Ureter (tissue), 1 donor: Measurements from ENCODE around the gene LYPD4. TPM values are rescaled to one million over a fixed set of nuclear protein-coding genes. Genes with fewer than 3 reads are reported as not detected.

ENCODE experiments used
- DNase-seq: peaks from one replicate; pipeline ENCODE4 v3.0.0-alpha.2; 2020; ENCODE audit warnings: low spot score
- total RNA-seq: library from RNA; stranded (reverse); gene quantifications from one replicate; pipeline ENCODE4 v1.2.4, GENCODE V29; 2023
- donor health status: DM: yes; HTN: yes; CAD: no.

Gene LYPD4, protein sequence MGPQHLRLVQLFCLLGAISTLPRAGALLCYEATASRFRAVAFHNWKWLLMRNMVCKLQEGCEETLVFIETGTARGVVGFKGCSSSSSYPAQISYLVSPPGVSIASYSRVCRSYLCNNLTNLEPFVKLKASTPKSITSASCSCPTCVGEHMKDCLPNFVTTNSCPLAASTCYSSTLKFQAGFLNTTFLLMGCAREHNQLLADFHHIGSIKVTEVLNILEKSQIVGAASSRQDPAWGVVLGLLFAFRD
- not detected for total RNA-seq

DNA sequence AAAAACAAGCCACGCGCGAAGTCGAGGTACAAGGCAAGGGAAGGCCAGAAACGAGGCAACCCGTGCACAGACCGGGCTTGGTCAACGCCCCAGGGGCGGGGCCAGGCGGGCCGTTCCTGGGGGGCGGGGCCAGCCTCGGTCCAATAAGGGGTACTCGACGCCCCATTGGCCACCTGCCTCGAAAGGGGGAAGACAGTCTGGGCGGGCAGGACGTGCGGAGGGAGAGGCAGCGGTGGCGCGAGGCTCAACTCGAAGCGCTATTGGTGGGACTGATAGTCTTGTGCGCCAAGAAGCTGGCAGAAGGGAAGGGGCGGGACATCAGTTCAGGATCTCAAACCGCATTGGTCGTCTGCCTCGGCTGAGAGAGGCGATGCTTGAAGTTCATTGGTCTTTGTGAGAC lies at the start of gene LYPD4:
Gene LYPD4, minus strand, starts transcription at position 83 of the 400 bp plus-strand sequence. CDS start 5,398 bp downstream, outside the sequence.
- DNase-seq: no peak

DNA sequence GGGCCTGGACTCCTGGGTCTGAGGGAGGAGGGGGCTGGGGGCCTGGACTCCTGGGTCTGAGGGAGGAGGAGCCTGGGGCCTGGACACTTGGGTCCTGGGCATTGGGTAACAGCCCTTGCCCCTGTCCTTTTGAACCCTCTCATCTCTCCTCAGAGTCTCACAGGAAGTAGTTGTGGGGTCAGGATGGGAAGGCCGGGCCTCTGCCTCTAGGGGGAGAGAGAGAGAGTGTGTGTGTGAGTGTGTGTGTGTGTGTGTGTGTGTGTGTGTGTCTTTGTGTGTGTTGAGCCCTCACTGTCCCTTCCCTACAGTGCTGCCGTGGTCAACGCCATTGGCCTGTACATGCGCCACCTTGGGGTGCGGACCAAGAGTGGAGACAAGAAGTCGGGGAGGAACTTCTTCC lies 49.4 kb upstream of the LYPD4 start:
- no peak for DNase-seq

DNA sequence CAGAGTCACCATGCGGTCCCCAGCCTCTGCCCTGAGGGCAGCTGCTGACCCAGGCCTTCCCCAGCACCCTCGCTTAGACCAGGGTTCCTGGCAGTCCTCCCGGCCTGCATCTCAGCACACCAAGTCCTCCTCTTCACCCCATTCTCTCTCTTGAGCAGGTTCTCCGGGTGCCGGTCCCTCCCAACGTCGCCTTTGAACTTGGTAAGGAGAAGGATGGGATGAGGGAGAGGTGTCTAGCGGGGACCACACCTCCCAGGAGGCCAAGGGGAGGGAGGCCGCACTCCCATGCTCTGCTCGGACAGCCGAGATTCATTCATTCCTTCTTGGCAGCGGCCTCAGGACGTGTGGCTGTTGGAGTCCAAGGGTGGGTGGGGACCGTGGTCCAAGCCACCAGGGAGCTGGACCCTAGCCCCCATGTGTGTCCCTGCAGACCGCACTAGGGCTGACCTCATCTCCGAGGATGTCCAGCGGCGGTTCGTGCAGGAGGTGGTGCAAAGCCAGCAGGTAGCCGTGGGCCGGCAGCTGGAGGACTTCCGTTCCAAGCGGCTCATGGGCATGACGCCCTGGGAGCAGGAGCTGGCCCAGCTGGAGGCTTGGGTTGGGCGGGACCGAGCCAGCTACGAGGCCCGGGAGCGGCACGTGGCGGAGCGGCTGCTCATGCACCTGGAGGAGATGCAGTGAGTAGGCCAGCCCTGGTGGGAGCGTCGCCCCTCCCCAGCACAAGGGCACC lies 47.9 kb upstream of the LYPD4 start:
- DNase-seq: no peak

DNA sequence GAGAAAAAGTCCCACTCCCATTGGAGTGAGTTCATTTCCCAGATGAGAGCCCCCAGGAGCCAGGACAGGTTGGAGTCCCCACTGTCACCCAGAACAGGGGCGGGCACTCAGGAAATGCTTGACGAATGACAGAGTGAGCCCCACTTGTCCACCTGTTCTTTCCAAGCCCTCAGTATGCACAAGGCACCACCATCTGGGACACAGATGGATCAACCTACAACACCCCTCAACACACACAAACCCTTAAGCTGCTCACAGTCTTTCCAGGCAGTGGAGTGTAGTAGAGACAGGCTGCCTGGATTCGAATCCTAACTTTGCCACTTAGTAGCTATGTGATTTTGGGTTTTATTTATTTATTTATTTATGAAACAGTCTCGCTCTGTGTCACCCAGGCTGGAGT lies 46.5 kb upstream of the LYPD4 start:
- DNase-seq: no peak

DNA sequence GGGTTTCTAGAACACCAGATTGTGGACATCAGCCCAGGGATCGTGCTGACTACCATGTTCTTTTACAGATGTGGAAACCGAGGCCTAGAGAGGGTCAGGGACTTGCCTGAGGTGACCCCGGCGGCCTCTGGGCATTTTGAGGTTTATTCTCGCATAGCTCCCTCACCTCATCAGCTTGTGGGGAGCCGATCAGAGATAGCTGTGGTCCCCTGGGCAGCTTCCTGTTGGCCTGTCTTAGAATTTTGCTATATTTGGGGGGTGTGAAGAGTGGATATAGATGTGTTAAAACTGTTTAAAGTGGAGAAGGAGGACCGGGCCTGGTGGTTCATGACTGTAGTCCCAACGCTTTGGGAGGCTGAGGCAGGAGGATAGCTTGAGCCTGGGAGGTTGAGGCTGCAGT lies 45.4 kb upstream of the LYPD4 start:
- no peak for DNase-seq

DNA sequence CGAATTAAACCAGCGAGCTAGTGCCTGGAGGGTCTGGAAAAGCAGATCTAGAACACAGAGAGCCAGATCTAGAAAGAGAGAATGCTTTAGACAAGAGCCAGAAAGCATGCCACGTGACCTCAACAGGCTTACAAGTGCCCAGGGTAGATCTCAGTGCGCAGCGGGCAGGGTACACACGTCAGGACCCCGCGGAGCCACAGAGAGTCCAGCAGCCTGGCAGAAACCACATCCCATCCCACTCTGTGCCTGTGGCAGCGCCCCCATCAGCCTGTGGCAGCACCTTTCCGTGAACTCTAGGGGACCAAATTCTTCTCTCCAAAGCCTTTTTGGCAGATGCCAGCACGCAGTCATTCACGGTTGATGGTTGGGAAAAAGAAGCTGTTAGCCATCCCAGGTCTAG lies 44.4 kb upstream of the LYPD4 start:
- DNase-seq: no peak

DNA sequence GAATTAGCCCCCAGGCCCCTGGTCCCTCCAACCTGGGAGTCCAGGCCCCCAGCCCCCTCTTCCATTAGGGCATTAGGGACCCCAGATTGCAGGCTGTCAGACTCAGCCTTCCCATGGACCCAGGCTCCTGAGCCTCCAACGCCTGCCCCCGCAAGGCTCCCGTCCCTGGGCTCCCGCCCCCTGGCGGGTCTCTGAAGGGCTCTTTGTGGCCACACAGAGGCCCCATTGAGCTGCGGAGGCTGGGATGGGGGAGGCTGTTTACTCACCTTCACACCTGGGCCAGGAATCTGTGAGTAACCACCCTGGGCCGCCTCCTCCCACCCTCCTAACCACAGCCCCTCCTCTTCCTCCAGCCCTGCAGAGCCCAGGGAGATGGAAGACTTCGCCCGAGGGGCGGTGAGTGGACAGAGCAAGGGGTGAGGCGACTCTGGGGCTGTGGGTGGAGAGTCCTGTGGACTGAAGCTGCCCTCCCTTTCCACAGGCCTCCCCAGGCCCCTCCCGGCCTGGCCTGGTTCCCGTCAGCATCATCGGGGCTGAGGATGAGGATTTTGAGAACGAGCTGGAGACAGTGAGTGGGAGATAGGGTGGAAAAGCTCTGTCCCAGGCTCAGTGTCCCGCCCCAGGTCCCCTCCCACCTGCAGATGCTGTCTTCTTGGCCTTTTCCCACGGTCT lies 43.4 kb upstream of the LYPD4 start:
- DNase-seq: no peak

DNA sequence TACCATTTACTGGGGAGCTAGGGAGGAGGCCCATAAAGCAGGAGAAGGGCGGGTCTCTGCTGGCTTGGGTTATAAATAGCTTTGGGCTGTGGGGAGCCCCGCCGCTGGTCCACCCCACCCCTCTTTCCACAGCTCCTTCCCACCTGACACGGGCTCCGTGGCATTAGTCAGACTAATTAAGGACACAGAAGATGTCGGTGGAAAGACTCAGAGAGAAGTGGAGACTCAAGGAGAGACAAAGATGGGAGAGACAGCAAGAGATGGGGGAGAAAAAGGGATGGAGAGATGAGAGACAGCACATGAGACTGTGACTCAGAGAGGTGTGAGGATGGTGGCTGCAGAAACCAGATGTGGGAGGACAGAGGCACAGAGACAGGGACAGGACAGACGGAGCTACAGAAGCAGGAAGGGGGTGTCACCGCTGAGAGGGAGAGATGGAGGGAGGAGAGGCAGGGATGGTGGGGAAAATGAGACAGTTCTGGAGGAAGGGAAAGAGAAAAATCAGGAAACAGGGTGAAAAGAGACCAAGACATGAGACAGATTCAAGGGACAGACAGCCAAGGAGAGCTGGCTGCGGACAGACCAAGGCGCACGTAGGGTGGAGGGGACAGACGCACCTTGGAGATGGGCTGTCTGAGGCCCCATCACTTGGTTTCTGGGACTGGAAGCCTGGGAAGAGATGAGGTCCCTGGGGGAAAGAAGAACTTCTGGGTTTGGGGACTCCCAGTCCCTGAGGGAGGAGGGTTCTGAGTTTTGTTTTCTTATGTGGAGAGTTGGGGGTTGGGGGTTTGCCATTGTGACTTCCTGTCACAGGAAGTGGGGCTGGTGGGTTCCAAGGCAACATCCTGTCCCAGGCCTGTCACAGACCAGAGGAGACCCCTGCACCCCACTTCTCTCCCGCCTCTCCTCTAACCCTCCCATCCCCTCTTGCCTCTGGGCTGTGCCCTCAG lies 42.6 kb upstream of the LYPD4 start:
- no peak for DNase-seq

DNA sequence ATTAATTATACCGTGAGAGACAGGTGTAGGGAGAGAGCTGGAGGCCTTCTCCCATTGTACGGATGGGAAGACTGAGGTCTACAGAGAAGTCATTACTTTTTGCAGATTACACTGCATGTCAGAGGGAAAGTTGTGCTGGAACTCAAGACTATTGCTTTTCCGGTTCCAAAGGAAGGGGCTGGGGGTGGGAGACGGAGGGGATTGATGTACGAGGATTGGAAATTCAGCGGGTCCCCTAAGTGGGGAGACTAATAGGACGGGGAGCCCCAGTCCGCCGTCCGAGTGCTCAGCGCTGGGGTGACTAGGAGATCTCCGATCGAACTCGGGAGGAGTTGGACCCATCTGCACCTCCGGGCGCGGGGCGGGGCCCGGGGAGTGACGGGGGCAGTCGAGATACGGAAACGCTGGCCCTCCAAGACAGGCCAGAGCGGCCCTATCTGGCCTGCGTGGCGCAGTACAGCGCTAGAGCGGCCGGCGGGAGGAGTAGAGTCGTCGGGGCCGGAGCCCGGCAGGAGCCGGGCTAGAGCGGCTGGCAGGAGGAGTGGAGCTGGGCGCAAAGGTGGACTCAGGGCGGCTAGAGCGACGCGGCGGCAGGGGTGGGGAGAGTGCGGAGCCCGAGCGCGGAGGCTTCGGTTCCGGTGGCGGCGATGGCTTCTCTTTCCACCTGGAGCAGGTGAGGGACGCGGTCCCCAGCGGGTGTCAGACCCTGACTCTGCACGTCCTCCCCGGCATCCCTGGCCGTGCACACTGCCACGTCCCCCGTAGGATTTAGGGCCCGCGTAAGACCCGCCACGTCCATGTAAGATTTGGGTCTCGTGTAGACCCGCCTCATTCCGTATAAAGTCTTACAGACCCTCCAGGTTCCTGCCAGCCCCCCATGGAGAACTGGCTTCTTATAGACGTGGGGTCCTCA lies 39.6 kb upstream of the LYPD4 start:
- DNase-seq: peak; percentile 94

DNA sequence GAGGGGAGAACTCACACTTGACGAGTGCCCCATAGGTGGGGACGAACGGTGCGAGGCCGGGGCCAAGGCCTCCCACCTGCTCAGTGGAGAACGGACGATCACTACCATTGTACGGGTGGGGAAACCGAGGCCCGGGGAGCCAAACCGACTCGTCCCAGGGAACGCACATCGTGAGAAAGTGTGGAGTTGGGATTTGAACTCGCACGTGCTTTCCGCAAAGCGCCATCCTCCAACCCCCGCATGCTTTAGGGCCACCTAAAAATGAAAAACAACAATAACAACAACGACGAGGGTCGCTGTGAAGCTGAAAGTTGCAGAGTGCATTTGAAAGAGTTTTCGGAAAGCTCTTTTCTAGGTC lies 39.0 kb upstream of the LYPD4 start:
- no peak for DNase-seq

DNA sequence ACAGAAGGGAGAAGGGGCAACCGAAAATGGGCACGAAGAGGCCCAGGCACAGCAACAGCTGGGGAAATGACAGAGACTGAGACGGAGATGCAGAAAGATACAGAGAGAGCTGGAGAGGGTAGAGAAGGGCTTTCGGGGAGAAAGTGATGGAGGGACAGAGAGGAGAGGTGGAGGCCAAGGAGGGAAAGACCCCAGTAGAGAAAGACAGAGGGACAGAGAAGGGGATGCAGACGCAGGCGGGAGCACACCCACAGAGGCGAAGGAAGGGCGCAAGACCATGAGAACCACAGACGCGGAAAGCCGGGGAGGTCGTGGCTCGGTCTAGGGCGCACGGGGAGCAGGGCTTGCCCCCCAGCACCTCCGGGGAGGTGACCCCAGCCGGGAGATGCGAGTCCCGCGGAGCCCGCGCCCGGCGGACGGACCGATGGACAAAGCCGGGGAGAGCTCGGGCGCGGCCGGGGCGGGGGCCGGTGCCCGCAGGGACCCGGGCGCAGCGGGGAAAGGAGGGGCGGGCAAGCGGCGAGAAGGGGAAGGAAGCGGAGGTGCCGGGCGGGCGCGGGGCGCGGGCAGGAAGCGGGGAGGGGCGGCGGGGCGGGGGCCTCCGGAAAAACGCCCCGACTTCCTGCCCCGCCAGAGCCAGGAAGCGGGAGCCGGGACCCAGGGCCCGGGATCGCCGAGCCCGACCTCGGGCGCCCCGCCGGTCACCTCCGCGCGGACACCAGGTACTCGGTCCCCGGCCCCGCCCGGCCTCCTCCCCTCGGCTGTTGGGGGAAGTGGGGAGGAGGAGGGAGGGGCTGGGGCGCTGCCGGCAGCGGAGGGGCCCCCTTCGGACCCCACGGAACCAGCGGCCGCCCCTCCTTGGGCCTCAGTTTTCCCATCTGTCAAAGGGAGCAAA lies 38.3 kb upstream of the LYPD4 start, which contains the start of gene ARHGEF1:
Gene ARHGEF1, plus strand, starts transcription at position 617 of the 895 bp plus-strand sequence. CDS start 4,899 bp downstream, outside the sequence.
- DNase-seq: no peak

DNA sequence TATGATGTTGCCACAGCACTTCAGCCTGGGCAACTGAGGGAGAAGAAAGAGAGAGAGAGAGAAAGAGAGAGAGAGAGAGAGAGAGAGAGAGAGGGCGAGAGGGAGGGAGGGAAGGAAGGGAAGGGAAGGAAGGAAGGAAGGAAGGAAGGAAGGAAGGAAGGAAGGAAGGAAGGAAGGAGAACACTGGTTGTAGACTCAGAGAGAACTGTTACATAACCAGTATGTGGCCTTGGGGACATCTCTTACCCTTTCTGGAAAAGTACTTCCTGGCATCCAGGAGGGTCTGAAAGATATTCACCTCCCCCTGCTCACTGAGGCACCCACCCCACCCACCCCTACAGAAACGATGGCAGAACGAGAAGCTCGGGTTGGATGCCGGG lies 35.8 kb upstream of the LYPD4 start:
- no peak for DNase-seq

DNA sequence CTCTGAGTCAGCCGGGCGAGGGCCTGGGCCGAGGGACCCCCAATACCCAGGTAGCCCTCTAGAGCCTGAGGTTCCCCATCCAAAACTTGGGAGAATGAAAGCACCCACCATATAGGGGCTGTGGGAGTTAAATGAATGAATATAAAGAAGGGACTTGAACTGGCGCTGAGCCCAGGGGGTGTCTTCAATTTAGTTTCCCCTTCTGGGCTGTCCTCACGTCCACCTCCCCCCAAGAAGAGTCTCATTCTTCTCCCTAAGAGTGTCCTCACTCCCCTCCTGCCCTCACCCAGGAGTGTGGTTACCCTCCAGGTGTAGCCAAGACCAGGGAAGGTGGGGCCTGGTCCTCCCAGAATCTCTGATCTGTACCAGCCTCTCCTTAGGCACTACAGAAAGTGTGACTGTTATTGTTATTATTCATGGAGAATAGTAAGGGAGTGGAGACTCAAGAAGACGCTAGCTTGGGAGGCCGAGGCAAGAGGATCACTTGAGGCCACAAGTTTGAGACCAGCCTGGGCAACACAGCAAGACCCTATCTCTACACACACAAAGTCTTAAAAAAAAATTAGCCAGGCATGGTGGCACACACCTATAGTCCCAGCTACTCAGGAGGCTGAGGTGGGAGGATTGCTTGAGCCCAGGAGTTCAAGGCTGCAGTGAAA lies 35.3 kb upstream of the LYPD4 start:
- DNase-seq: no peak

DNA sequence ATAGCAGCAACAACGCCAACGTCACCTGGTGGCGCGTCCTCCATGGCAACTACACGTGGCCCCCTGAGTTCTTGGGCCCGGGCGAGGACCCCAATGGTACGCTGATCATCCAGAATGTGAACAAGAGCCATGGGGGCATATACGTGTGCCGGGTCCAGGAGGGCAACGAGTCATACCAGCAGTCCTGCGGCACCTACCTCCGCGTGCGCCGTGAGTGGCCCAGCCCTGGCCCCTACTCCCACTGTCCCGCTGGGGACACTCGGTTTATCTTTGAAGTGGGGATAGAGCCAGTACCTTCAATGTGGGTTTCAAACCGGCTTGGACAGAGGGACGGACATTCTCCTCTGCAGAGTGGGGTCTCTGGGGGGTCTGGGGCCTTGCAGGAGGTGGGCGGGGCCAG lies 34.6 kb upstream of the LYPD4 start:
- DNase-seq: no peak

DNA sequence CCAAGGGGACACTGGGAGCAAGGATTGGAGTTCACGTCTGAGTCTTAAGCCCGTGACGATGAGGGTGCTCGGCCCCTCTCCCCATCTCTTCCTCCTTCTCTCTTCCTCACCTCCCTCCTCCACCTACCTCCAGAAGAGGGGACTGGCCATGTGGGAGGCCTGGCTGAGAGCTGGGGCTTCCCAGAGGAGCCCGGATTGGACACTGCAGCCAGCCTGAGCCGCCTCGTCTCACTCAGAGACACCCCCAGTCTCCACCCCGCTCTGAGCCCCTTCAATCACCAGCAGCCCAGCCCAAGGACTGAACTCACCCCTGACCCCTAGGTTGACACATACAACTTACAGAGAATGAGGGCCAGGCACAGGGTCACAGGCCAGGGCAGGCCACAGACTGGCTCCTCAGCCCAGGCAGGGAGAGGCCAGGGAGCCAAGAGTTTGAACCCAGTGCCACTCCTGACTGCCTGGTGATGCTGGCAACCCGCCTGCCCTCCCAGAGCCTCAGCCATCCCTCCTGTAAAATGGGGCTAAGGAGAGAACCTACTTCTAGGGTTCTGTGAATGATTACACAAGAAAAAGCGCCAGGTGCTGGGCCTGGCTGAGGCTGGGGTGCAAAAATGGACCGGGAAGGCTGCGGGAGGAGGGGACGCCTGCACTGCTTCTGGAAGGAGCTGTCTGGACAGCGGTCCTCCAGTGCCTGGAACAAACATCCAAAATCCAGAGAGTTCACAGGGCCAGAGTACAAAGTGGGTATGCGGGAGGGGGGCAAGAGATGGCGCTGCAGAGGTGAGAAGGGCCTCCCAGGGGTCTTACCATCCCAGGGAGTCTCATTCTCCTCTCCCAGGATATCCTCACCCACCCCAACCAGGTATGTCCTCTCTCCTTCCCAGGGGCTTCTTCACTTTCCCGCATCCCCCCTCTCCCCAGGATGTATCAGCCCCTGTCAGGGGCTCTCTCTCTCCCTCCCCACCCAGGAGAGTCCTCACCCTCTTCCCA lies 33.7 kb upstream of the LYPD4 start:
- DNase-seq: no peak

DNA sequence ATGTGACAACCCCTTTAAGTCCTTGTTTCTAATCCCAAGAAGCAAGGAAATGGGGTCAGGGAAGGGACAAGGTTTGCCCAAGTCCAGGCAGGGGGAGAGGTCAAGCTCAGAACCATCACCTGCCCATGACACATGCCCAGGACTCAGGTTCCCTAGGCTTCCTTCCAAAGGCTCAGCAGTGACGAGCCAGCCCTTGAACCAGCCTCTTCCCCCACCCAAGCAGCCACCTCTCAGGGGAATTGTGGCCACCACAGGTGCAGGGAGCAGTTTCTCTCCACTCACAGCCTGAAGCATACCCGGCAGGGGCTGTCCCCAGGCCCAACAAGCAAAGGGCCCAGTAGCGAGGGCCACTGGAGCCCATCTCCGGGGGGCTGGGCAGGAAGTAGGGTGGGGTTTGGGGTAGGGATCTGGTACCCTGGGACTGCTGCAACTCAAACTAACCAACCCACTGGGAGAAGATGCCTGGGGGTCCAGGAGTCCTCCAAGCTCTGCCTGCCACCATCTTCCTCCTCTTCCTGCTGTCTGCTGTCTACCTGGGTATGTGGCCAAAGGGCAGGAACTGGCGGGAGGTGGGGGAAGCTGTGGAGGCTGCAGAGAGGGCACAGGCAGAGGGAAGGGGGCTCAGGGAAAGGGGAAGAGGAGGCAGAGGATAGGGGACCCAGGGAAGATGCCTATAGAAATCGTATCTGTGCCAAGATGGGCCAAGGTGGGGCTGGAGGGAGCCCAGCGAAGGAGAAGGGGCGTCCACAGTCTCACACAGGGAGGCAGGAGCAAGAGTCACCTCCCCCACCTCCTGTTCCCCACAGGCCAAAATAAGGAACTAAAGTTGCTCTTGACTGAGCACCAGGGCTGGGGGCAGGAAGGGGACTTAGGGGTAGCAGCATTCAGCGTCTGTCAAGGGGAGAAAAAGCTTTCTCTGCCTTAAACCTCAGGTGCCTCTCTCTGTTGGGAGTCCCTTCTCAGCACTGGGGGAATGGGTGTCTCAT lies 32.7 kb upstream of the LYPD4 start, which contains the start of gene CD79A:
Gene CD79A, plus strand, starts transcription at position 433 of the 986 bp plus-strand sequence. Its CDS starts 26 bp downstream, at position 459.
- no peak for DNase-seq
